Muscle of leg (tissue), 11 donors: ENCODE data around the gene FAM187B. TPM values are rescaled to one million over a fixed set of nuclear protein-coding genes. Genes with fewer than 3 reads are reported as not detected.
A peak's percentile ranks its signal among the peaks of the same experiment; 100 is the strongest.

Experiments
- DNase-seq: peaks from one replicate; pipeline ENCODE4 v3.0.0; 2013
- H3K27ac ChIP-seq: one replicate; pipeline ENCODE4 v1.5.1; 2013; ENCODE audit warnings: mild to moderate bottlenecking, low read length, control low read depth
- H3K27me3 ChIP-seq: one replicate; pipeline ENCODE4 v1.6.1; 2013; ENCODE audit warnings: low read length; ENCODE audit not compliant: control insufficient read depth, insufficient read depth
- H3K36me3 ChIP-seq: one replicate; pipeline ENCODE4 v1.6.1; 2013; ENCODE audit warnings: low read length; ENCODE audit not compliant: control insufficient read depth, insufficient read depth
- H3K4me1 ChIP-seq: one replicate; pipeline ENCODE4 v1.6.1; 2013; ENCODE audit warnings: low read length; ENCODE audit not compliant: control insufficient read depth, insufficient read depth
- H3K4me3 ChIP-seq: one replicate; pipeline ENCODE4 v1.5.1; 2013; ENCODE audit warnings: low read length, control low read depth
- H3K9me3 ChIP-seq: replicated peaks from 2 replicates; pipeline ENCODE4 v1.6.1; 2013; ENCODE audit warnings: low read depth, low read length; ENCODE audit not compliant: control insufficient read depth
- WGBS: methylation state at CpG from one replicate; pipeline ENCODE4 v1.1.5; 2013; ENCODE audit warnings: missing lambda C conversion rate; ENCODE audit not compliant: insufficient coverage; 5-methylcytosine and 5-hydroxymethylcytosine counted together
- polyA plus RNA-seq, 8 donors: library from polyadenylated mRNA; unstranded; fragments of 120-200 nt; gene quantifications; one replicate each; pipeline versions ENCODE4 v1.2.1 to v1.2.3, GENCODE V29; 2013; ENCODE audit warnings: inconsistent platforms in 1 of 8, low replicate concordance in 1 of 8; ENCODE audit not compliant: insufficient read length in 8 of 8, insufficient read depth in 1 of 8
- total RNA-seq: library from RNA; stranded (reverse); fragments of 120-200 nt; gene quantifications from one replicate; pipeline ENCODE4 v1.2.4, GENCODE V29; 2013

The FAM187B gene
- total and polyA plus RNA-seq, 9 donors, result not detected

GRCh38 chr19:35268536-35269437 lies 40.2 kb upstream of the FAM187B start, which contains the start of gene USF2:
TSS of gene USF2 (plus strand) at chr19:35268962. CDS start at chr19:35269102, 140 bp downstream.
- WGBS, result under 1% methylated on average over 86 of the region's 126 CpGs
- H3K4me1 ChIP-seq, result peaks cover 34% of the 10 kb centered on the region
- DNase-seq, result peak; percentile 89

DNA sequence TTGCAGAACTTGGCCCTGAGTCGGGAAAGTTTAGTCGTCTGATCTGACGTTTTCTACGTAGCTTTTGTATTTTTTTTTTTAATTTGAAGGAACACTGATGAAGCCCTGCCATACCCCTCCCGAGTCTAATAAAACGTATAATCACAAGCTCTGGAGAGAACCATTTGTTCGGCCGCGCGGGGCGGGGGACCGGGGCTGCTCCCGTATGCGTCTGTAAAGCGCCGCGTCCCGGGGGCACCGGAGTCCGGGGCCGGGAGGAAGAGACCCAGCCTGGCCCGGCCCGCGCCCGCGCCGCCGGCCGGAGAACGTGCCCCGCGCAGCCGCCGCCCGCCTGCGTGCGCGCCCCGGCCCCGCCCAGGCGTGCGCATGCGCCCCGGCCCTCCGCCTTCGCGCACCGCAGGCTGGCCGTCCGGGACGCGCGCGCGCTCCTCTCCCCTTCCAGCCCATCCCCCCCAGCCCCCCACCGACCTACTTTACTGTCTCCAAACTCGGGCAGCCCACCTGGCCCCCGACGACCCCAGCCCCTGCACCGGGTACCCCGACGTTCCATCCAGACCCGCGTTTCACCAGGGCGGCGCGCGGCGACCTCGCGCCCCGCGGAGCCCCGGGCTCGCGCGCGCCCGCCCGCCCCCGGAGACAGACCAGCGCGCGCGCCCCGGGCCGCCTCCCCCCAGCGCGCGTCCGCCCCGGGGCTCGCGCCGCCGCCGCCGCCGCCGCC lies 39.4 kb upstream of the FAM187B start:
- under 1% methylated on average over 90 of the region's 100 CpGs for WGBS
- Histone ChIP-seq H3K27me3 (no peaks in the 10 kb centered on the region), H3K9me3 (no peaks in the 10 kb centered on the region), H3K36me3 (peaks cover 34% of the 10 kb centered on the region), H3K27ac (peak overlapping the region; percentile 93), H3K4me1 (peaks cover 34% of the 10 kb centered on the region), H3K4me3 (peak overlapping the region; percentile 89)
- DNase-seq, result peak; percentile 92

More at GRCh38 chr19:35268536-35269437, 40.2 kb upstream of the FAM187B start, which contains the start of gene USF2:
- no peaks in the 10 kb centered on the region for H3K9me3 ChIP-seq
- peak within 1 kb of the TSS; percentile 93 for H3K27ac ChIP-seq
- H3K36me3 ChIP-seq, result peaks cover 41% of the 10 kb centered on the region
- H3K4me3 ChIP-seq, result peak within 1 kb of the TSS; percentile 89
- H3K27me3 ChIP-seq, result no peaks in the 10 kb centered on the region

DNA sequence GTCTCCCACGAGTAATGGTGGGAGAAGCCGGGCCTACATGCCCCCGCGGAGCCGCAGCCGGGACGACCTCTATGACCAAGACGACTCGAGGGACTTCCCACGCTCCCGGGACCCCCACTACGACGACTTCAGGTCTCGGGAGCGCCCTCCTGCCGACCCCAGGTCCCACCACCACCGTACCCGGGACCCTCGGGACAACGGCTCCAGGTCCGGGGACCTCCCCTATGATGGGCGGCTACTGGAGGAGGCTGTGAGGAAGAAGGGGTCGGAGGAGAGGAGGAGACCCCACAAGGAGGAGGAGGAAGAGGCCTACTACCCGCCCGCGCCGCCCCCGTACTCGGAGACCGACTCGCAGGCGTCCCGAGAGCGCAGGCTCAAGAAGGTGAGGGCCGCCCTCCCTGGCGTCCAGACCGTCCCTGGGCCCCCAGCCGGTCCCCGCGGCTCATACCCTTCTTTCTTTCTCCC lies 38.8 kb upstream of the FAM187B start:
- Histone ChIP-seq H3K27me3 (peaks cover under 1% of the 10 kb centered on the region), H3K4me1 (peaks cover 34% of the 10 kb centered on the region), H3K9me3 (no peaks in the 10 kb centered on the region), H3K36me3 (peaks cover 29% of the 10 kb centered on the region), H3K27ac (peak overlapping the region; percentile 93), H3K4me3 (peak overlapping the region; percentile 89)
- 0% methylated on average over 21 of the region's 40 CpGs for WGBS
- DNase-seq, result peak; percentile 75

DNA sequence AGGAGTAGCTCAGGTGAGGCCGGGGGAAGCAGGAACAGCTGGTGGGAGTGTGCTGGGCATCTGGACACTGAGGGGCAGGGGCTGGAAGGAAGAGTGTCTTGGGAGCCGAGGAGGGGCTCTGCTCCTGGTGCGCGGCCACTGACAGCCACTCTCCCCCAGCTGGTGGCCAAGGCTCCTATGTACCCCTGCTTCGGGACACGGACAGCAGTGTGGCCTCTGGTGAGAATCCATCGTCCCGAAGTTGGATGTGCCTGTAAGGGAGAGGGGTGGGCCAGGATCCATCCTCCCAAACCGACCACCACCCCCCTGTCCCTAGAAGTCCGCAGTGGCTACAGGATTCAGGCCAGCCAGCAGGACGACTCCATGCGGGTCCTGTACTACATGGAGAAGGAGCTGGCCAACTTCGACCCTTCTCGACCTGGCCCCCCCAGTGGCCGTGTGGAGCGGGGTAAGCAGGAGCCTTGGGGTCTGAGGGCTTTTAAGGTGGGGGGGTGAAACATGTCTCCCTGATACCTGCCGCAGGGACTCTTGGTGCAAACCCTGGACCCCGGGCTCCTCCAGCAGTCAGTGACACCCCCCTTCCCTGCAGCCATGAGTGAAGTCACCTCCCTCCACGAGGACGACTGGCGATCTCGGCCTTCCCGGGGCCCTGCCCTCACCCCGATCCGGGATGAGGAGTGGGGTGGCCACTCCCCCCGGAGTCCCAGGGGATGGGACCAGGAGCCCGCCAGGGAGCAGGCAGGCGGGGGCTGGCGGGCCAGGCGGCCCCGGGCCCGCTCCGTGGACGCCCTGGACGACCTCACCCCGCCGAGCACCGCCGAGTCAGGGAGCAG lies 38.2 kb upstream of the FAM187B start:
- peak; percentile 52 for DNase-seq
- 13% methylated on average over 12 of the region's 39 CpGs for WGBS
- Histone ChIP-seq H3K36me3 (peaks cover 23% of the 10 kb centered on the region), H3K27ac (peak overlapping the region; percentile 93), H3K9me3 (no peaks in the 10 kb centered on the region), H3K27me3 (peaks cover 4% of the 10 kb centered on the region), H3K4me3 (peak overlapping the region; percentile 89), H3K4me1 (peaks cover 34% of the 10 kb centered on the region)

DNA sequence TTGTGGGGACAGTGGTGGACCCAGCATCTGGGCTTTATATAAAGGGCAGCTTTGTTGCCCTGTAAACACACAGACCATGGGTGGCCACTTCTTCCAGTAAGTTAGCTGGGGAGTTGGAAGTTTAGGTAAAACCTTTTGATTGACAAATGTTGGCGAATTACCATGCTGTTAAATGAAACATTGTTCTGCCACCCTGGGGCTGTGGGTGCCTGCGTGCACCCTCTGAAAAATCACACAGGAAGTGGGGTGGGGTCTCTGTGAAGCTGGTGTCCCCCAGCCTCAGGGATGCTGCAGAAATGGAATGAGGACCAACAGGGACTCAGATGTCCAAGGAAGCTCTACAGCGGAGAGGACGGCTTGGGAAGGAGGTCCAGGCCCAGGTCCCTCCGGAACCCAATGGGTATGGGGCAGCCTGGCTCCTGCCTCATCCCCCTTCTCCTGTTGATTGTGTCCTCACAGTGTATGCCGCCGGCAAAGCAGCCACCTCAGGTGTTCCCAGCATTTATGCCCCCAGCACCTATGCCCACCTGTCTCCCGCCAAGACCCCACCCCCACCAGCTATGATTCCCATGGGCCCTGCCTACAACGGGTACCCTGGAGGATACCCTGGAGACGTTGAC lies 37.5 kb upstream of the FAM187B start:
- no peak for DNase-seq
- Histone ChIP-seq H3K9me3 (no peaks in the 10 kb centered on the region), H3K4me1 (peaks cover 34% of the 10 kb centered on the region), H3K27ac (no peak overlapping the region), H3K4me3 (no peak overlapping the region), H3K27me3 (peaks cover 4% of the 10 kb centered on the region), H3K36me3 (peaks cover 16% of the 10 kb centered on the region)
- WGBS, result 84% methylated on average over 9 of the region's 10 CpGs

DNA sequence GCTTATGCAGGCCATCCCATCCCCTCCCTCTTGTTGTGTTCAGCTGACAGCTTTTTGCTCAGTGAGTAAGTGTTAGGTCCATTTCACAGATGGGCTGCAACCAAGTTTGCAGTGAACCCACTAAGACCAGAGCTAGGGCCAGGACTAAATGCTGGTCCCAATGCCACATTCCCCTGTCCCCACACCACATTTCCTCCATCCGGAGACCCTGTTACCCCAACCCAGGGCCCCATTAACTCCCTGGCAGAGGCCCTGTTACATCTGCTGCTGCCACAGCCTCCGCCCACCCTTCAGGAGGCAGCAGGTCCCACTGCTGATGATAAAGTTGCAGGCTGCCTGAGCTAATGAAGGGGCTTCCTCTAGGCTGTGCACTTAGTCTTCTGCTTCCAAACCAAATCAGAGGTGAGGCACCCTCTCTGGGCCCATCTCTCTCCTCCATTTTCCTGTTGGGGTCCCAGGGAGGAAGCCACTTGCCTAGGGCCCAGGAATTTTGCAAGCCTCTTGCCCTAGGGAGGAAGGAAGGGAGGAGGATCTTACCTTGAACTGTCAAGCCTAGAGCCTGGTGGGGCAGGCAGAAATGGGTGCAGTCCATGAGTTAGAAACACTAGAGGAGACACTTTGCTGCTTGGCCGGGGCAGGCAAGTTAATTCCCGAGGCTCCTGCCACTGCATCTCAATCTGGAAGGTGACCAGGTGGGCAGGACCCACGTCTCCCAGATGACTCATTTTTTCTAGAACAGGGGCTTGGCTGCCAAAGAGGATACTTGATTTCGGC lies 36.8 kb upstream of the FAM187B start:
- Histone ChIP-seq H3K27ac (no peak overlapping the region), H3K27me3 (peaks cover 4% of the 10 kb centered on the region), H3K36me3 (peaks cover 9% of the 10 kb centered on the region), H3K4me3 (no peak overlapping the region), H3K9me3 (no peaks in the 10 kb centered on the region), H3K4me1 (peaks cover 34% of the 10 kb centered on the region)
- DNase-seq, result no peak
- WGBS, result 31% methylated on average over 4 of the region's 6 CpGs

- Histone ChIP-seq H3K4me3 (no peak overlapping the region), H3K4me1 (peaks cover 28% of the 10 kb centered on the region), H3K36me3 (peaks cover 5% of the 10 kb centered on the region), H3K9me3 (no peaks in the 10 kb centered on the region), H3K27ac (no peak overlapping the region), H3K27me3 (peaks cover 7% of the 10 kb centered on the region)
- no peak for DNase-seq
- 50% methylated on average over 6 of the region's 7 CpGs for WGBS
Observed at GRCh38 chr19:35264268-35265125, 36.0 kb upstream of the FAM187B start.

GRCh38 chr19:35262101-35262761 lies 33.7 kb upstream of the FAM187B start:
- peaks cover 28% of the 10 kb centered on the region for H3K4me1 ChIP-seq
- H3K36me3 ChIP-seq, result peaks cover 5% of the 10 kb centered on the region
- no peak overlapping the region for H3K27ac ChIP-seq
- H3K4me3 ChIP-seq, result no peak overlapping the region
- WGBS, result 66% methylated on average over 11 of the region's 17 CpGs
- H3K27me3 ChIP-seq, result peaks cover 13% of the 10 kb centered on the region
- no peaks in the 10 kb centered on the region for H3K9me3 ChIP-seq
- DNase-seq, result no peak
